ENCODE data around the gene ITGB1.

The ITGB1 gene

GRCh38 chr10:32959006-32959920, 1.2 kb upstream of the ITGB1 start:
- TF ChIP-seq CTCF (IDR thresholded peaks at IDR 0.05; ENCODE audit: control insufficient read depth, insufficient read depth, low read depth, low read length, missing control alignments) = no peak
- peak overlapping the region; percentile 91 for H3K4me3 ChIP-seq (ENCODE audit: control insufficient read depth, low read depth, low read length)

GRCh38 chr10:32957341-32958084, 517 bp downstream of the ITGB1 start:
- peak overlapping the region; percentile 70 for H3K4me3 ChIP-seq (ENCODE audit: control insufficient read depth, low read depth, low read length)
- no peak for DNase-seq (ENCODE audit: low read depth)
- no peak for TF ChIP-seq CTCF (IDR thresholded peaks at IDR 0.05; ENCODE audit: control insufficient read depth, insufficient read depth, low read depth, low read length, missing control alignments)

More at GRCh38 chr10:32959006-32959920, 1.2 kb upstream of the ITGB1 start:
- DNase-seq (ENCODE audit: low read depth) = no peak

GRCh38 chr10:32956365-32957197, 1.4 kb downstream of the ITGB1 start:
- TF ChIP-seq CTCF (IDR thresholded peaks at IDR 0.05; ENCODE audit: control insufficient read depth, insufficient read depth, low read depth, low read length, missing control alignments) = no peak
- DNase-seq (ENCODE audit: low read depth) = no peak

GRCh38 chr10:32955790-32956189, 2.2 kb downstream of the ITGB1 start:
- TF ChIP-seq CTCF (IDR thresholded peaks at IDR 0.05; ENCODE audit: control insufficient read depth, insufficient read depth, low read depth, low read length, missing control alignments) = no peak
- peak overlapping the region; percentile 70 for H3K4me3 ChIP-seq (ENCODE audit: control insufficient read depth, low read depth, low read length)
- no peak for DNase-seq (ENCODE audit: low read depth)

More at GRCh38 chr10:32956365-32957197, 1.4 kb downstream of the ITGB1 start:
- H3K4me3 ChIP-seq (ENCODE audit: control insufficient read depth, low read depth, low read length) = peak overlapping the region; percentile 70

- no peak for DNase-seq (ENCODE audit: low read depth)
- TF ChIP-seq CTCF (IDR thresholded peaks at IDR 0.05; ENCODE audit: control insufficient read depth, insufficient read depth, low read depth, low read length, missing control alignments) = no peak
- H3K4me3 ChIP-seq (ENCODE audit: control insufficient read depth, low read depth, low read length) = peak overlapping the region; percentile 44
Measured at GRCh38 chr10:32955299-32955772, 2.7 kb downstream of the ITGB1 start.
